G401 (cell line): ENCODE measurements around the gene HOXC11. TPM values are rescaled to one million over a fixed set of nuclear protein-coding genes. Genes with fewer than 3 reads are reported as not detected.

Experiments used
- DNase-seq: peaks from one replicate; pipeline ENCODE4 v3.0.0-alpha.2; 2015; ENCODE audit warnings: low spot score
- in situ Hi-C: cut with HindIII; loops from 2 replicates; pipeline ENCODE4 v1.10.0; 2016; ENCODE audit warnings: low sequenced_read_pairs, mixed read lengths
- total RNA-seq: library from RNA; depleted of rRNA; stranded (reverse); fragments of >200 nt; shearing (Covaris generic); gene quantifications from 2 replicates; pipeline ENCODE4 v1.2.3, GENCODE V29; 2014

The HOXC11 gene
- total RNA-seq, 1 experiment from 2014 or later = 2.3 TPM

DNA sequence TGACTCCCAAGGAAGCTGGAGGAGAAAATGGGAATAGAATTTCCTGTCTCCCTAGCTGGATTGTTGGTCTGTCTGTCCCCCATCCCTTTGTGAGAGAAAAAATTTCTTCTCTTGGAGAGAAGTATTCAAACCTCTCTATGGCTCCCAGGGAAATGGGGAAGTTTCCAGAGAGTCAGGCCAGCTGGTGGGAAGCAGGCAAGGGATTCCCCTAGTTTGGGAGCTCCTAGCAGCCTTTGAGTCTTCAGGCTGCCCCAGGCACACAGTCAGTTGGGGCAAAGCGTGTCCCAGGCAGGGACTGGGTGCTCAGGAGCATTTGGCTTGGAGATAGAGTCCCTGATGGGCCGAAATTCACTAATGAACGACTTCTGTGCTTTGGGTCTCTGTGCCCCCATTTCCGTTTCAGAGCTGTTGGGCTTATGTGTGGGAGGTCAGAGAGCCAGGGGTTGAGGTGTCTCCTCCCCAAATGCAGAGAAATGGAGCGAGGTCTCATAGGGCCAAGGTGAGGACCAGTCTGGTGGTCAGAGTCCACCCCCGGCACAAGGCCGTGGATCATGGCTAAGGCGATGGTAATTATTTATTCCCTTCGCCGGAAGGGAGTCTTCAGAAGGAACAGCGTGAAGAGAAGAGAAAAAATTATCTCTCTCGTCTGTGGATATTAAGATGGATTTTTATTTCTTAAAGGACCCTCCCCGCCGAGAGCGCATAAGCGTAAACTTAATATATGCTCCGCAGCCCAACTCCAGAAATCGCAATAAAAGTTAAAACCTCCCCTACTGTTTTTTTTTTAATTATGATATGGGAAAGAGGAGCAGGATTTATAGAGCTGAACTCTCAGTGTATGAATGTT lies 20.5 kb downstream of the HOXC11 start:
- in situ Hi-C loops = no loop called here

DNA sequence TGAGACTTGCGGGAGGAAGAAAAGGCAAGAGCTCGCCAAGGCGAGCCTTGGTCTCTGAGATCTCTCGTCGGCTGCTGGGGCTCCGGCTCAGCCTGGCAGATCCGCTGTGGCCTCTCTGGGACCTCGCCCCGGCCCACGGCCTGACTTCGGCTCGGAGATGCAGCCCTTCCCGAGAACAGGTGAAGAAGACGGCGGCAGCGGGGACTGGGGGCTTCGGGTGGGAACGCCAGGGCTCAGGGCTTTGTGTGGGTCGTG lies 21.0 kb downstream of the HOXC11 start:
- in situ Hi-C loops = no loop called here
- no peak for DNase-seq

More for the DNA sequence above, 20.5 kb downstream of the HOXC11 start:
- no peak for DNase-seq

DNA sequence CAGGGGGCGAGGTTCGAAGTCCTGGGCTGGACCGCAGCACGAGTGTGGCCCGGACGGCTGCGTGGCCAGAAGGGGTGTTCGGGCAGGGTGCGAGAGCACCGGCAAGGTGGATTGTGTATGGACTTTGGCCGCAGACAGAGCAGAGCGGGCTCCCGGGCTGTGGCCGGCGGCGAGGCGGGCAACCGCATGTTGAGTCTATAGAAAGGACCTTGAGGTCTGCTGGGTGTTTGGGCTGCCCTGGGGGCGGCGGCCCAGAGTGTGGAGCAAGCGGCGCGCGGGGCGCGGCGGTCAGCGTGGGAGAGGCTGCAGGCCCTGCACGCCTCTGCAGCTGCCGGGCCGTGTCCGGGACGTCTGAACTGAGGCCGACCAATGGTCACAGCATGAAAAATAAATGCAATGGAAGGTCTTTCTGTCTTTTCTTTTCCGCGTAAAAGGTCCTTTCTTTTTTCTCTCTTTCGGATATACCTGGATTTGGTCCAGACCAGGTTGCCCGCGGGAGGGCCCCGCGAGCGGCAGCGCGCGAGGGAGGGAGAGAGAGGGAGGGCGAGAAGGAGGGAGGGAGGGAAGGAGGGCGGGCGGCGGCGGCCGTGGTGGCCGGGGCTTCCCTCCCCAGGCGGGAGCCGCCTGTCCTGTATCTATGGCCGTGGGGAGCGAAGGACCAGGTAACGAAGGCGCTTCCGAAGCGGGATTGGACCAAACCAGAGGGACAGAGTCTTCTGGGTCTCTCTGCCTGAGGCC lies 21.5 kb downstream of the HOXC11 start:
- DNase-seq = no peak
- in situ Hi-C loops = no loop called here

DNA sequence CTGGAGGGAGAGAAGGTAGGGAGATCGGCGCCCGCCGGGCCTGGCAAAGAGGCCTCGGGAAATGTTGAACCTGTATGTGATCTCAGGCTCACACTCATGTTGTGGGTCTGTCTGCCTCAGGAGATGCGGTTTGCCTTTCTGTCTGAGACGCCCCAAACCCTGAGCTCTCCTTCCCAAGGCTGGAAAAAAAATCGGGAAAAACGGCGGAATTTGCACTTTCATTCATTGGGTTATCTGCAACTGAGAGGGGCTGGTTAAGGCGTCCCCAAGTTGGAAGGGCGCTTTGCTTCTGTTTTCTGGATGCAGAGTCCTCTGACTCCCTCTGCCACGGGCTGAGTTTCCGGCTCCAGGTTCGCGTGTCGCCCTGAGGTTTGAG lies 22.1 kb downstream of the HOXC11 start:
- DNase-seq = no peak
- in situ Hi-C loops = no loop called here

DNA sequence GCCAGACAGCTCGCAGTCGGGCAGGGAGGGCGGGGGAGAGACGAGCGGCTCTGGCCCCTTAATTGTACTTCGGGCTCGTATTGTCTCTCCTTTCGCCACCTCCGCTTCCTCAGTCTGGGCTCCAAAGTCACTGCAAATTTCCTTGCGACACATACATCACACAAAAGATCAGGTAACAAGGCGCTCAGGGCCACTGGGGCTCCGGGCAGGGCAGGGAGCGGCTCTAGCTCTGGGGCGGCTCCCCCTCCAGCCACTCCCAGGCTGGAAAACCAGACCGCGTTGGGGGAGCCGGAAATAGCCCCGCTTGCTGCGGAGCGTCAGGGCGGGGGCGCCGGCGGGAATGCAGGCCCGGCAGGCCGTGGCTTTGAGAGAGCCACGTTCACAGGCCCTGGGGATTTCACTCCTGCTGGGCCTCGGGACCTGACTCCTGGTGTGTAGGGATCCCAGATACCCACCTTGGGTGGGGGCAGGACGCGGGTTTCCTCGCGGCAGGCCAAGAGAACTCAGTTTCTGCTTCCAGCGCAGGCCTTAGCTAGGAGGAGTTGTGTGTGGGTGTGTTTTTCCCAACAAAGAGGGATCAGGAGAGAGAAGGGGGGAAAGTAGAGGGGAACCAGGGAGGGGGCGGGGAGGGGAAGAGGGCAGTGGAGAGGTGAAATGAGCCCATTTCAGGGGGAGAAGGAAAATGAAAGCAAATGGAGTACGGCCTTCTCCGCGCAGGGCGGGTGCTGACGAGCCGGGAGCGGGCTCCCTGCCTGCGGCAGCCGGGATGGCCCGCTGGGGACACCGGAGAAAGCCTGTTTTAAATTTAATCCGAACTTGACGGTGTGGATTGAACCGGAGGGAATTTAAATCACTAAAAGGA lies 22.7 kb downstream of the HOXC11 start:
- no peak for DNase-seq
- in situ Hi-C loops = no loop called here

DNA sequence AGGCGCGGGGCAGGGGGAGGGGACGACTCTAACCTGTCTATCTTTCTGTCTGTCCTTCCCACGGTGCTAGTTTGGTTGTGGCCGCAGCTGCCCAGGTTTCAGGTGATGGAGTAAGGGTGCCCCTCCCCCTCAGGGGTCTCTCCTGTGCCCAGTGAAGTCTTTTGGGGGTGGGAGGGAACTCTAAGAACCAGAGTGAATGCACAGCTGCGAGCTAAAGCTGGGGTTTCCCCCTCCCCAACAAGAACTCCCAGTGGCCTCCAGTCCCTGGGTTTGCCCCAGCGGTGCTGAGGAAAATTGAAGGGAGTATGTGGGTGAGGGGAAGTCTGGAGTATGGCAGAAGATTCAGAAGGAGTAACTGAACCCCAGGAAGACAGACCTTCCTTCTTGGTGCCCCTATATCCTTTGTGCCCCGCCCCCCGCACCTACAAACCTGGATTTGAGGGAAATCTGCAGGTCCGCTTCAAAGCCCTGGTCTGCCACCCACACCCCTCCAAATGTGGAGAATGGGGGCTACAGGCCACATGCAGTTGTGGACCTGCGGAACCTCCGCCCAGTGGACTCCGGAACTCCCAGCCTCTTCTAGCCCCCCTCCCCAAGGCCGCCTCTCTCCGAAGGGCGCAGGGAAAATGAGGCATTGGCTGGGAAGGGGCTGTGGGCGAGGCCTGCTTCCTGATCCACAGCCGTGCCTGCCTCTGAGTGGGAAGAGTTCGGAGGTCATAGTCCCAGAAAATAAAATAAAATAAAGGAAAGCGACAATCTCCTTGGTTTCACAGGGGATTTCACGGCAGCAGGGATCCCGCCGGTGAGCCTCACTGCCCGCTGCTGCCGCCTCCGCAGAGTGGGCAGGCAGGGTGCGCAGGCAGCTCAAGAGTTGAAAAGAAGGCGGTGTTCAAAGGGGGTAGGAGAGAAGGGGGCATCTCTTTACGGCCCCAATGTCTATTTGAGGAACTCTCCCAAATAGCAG lies 23.6 kb downstream of the HOXC11 start:
- no peak for DNase-seq
- in situ Hi-C loops = no loop called here

DNA sequence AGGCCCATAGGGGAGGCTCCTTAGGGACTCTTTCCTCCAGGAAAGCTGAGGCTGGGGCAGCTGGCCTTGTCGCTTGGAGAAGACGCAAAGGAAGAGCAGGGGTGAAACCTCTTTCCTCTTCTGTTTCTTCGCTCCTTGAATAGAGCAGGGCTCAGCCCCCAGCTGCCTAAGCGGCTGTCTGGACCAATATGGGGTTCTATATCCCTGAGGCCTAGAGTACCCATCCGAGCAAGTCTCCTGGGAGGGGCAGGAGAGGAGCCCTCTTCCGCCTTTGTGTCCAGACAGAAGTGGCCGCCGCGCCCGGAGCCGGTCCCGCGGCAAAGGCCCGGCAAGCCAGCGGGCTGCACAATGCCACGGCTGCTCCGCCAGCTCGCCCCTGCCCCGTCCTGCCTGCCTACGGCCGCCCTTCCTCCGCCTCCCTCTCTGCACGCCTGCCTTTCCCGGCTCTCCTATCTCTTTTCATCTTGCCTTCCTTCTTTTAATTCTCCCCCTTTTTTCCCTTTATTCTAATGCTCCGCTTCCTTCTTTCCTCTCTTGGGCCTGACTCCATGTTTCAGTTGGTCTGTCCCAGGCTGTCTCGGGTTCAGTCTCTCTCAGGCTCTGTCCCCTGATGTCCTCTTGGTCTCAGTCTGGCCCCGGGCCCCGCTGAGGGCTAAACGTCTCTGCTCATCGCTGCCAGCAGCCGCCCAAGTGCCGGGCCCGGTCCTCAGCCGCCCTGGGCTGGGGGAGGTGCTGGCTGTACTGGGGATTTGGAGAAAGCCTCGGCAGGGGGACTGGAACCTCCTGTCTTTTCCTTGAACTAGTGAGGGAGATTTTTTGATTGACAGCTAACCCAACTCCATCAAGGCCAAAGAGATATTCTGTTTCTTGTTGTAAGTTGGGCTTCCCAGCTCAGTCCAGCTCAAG lies 24.5 kb downstream of the HOXC11 start:
- in situ Hi-C loops = no loop called here
- no peak for DNase-seq

DNA sequence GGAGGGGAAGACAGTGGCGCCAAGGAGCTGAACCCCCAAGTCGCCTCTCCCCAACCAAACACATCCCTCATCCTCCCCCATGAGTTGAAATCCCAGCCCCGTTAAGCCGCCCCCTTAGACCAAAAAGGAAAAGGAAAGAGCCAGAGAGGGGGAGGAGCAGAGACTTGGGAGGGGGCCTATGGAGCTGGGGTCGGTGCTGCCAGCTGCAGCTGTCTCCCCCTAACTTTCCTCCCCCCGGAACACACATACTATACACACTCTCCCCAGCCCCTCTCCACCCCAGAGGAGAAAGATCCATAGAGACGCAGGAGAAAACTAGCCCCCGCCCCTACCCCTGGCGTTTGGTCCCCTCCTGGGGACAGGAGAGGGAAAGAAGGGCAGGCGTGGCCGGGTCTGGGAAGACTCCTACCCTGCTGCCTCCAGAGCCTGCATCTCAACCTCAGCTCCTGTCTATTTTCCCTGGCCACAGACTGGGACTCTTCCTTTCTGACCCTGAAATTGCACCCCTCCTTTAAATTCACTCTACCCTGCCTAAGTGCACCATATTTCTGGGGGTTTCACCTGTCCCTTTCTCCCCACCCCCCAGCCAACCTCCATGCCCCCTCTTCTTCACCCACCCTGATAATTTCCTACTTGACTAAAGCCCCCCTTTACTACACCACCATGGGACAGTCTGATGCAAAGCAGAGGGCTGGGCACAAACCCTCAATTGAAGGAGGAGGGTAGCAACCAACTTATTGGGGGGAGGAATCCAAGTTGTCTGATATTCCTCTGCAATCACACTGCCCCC lies 25.4 kb downstream of the HOXC11 start:
- in situ Hi-C loops = no loop called here
- DNase-seq = no peak

DNA sequence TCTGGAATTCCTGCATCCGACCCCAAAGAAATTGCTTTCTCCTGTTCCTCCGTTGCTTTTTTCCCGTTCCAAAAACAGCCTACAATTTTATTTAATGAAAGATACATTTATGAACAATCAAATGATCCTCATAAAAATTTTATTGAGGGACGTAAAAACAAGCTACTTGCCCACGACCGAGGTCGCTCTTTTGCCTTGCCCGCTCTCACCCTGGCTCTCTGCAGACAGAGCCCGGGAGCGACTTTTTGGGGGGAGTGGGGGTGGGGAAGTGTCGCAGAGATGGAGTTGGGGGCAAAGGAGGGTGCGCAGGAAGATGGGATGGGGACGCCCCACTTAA lies 25.9 kb downstream of the HOXC11 start:
- no peak for DNase-seq
- in situ Hi-C loops = no loop called here

DNA sequence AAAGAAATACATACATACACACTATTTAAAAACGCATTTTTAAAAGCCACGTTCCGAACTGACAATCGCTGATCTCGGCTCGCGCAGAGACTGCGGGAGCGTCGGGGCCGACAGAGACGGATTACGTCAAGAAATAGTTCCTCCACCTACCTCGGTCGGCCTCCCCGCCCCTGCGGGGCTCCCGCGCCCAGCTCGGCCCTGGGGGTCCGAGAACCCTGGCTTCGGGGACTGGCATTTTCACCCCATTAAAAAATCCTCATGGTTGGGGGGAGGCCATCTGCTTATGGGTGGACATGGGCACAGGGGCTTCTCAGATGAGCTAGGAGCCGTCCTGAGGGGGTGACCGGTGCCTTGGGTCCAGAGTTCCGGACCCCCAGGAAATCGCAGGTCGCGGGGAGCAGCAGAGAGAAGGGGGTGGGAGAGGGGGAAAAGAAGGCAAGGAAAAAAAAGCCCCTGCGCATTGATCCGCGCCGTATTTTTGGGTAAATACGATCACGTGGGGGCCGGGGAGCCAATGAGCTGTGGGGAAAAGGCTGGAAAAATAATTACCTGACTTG lies 26.7 kb downstream of the HOXC11 start:
- in situ Hi-C loops = loop anchor here (25.0 kb wide), 1 partner anchor 188 kb away; the partner anchor contains the start of gene SMUG1
- no peak for DNase-seq

DNA sequence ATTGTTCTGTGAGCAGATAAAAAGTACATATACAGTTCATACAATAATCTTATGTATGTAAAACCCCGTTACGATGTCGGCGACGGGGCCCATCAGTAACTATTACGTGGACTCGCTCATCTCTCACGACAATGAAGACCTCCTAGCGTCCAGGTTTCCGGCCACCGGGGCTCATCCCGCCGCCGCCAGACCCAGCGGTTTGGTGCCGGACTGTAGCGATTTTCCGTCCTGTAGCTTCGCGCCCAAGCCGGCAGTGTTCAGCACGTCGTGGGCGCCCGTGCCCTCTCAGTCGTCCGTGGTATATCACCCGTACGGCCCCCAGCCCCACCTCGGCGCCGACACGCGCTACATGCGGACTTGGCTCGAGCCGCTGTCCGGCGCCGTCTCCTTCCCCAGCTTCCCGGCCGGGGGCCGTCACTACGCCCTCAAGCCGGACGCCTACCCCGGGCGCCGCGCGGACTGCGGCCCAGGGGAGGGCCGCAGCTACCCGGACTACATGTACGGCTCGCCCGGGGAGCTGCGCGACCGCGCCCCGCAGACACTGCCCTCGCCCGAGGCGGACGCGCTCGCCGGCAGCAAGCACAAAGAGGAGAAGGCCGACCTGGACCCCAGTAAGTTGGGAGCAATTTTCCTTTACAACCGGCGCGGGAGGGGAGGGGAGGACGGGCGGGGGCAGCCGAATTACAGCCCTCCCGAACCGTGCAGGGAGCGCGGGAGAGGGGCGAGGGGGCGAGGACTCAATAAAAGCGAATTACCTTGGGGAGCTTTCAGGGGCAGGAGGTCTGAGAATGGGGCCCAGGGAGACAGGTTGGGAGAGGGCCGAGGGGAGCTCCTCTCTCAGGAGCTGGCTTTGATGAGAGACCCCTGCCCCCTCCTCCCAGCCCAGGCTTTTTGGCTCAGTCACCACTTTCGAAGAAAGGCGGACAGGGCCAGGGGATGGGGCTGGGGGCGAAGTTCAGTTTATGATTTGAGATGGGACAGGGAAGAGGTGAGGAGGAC lies 27.5 kb downstream of the HOXC11 start, which contains the start of gene HOXC9:
TSS of gene HOXC9 (plus strand) at position 46 of the 999 bp plus-strand sequence. CDS start at position 74, 28 bp downstream.
- DNase-seq = no peak
- in situ Hi-C loops = loop anchor here (25.0 kb wide), 1 partner anchor 187 kb away; the partner anchor contains the start of gene SMUG1

DNA sequence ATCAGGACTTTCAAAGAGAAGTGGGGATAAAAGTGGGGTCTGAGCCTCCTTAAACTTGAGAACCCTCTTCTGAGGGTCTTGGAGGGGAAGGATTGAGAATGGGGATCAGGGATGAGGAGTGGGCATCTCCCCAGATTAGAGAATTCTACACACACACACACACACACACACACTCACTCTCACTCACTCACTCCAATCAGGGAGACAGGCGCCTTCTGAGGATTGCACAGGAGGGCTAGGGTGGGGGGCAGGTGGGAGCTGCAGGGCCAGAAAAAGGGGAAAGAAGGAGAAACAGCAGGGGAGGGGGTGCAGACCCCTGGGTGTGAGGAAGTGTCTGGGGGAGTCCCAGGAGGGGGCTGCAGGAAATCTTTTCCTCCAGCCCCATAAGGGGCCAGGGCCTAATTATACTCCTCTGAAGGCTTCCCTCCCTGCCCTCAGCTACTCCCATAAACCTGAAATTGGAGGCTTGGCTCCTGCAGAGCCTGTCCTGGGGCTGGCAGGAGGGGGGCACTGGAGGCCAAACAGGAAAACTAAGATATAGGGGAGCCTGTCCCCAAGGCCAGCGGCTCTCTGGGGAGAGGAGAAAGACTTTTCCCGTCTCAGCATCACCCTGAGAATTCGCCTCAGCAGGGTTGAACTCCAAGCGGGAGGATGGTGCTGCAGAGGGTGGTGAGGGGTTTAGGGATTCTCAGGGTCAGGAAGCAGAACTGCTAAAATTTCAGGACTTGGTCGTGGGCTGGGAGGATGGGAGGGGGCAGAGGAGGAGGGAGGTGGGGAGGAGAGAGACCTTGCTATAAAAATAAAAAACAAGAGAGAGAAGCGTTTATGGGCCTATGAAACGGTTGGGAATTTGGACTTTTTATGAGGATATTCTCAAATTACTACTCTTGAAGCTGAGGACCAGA lies 28.6 kb downstream of the HOXC11 start:
- no peak for DNase-seq
- in situ Hi-C loops = loop anchor here (25.0 kb wide), 1 partner anchor 186 kb away; the partner anchor contains the start of gene SMUG1

DNA sequence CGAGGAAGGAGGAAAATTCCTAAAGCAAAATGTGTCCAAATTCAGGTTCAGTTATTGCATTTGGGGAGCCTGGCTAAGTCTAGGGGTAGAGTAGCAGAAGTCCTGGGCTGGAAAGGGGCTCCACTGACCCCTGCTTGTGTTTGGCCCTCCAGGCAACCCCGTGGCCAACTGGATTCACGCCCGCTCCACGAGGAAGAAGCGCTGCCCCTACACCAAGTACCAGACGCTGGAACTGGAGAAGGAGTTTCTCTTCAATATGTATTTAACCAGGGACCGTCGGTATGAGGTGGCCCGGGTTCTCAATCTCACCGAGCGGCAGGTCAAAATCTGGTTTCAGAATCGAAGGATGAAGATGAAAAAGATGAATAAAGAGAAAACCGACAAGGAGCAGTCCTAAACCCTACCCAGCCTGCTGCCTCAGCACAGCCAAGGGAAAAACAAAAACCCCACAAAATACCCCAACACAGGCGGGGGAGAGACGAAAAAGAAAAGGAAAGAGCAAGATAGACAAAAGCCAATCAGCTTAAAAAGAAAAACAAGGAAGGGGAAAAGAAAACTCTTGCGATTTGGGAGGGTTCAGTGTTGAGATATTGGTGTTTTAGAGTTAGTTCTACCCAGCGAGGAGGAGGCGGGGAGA lies 29.5 kb downstream of the HOXC11 start:
- in situ Hi-C loops = loop anchor here (25.0 kb wide), 1 partner anchor 185 kb away; the partner anchor contains the start of gene SMUG1
- no peak for DNase-seq

DNA sequence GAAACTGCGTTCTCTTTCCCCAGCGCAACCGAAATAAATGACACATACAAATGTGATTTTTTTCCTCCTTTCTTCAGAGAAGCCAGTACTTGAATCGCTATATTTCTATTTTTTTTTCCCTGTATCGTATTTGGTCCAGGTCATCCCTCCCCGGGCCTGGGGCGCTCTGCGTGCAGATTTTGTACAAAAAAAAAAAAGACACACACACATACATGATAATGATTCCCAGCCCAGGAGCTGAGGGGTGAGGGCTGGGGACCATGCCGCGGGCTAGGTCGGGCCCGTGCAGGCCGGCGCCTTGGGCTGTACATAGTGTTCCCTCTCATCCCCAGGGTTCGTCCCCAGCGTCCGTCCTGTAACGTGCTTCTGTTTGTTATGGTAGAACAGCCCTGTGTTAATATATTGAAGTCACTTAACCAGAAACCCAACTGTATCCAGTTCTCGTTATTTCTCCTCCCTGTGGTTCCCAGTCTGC lies 30.0 kb downstream of the HOXC11 start:
- DNase-seq = no peak
- in situ Hi-C loops = loop anchor here (25.0 kb wide), 1 partner anchor 184 kb away; the partner anchor contains the start of gene SMUG1
